RWPE2 (cell line): Measurements from ENCODE around the gene DNAJC1.
"Not testable (repeated sequence)": the region's sequence is repeated elsewhere in the genome, so short reads cannot be mapped to it uniquely, and the experiment has no call there.

ENCODE experiments used
- ATAC-seq: fragments of 200-7000 bp; cut with Tn5 transposase; 3 replicates; pipeline ENCODE4 v1.9.1; 2021; ENCODE audit warnings: low read depth
- DNase-seq: peaks from one replicate; pipeline ENCODE4 v3.0.0-alpha.2; 2020; ENCODE audit warnings: low spot score
- H3K27ac ChIP-seq: fragments of 450-650 bp; 2 replicates; pipeline ENCODE4 v1.5.1; 2017; ENCODE audit warnings: mild to moderate bottlenecking; ENCODE audit not compliant: poor library complexity, severe bottlenecking
- H3K27me3 ChIP-seq: fragments of 250-450 bp; sonication (Bioruptor Pico); 2 replicates; pipeline ENCODE4 v1.5.1; 2021; ENCODE audit warnings: mild to moderate bottlenecking, moderate library complexity; ENCODE audit not compliant: insufficient read depth, poor library complexity, severe bottlenecking
- H3K36me3 ChIP-seq: fragments of 250-450 bp; sonication (Bioruptor Pico); 2 replicates; pipeline ENCODE4 v1.5.1; 2020; ENCODE audit warnings: low read depth, mild to moderate bottlenecking, moderate library complexity
- H3K4me1 ChIP-seq: fragments of 250-450 bp; sonication (Bioruptor Pico); 2 replicates; pipeline ENCODE4 v1.5.1; 2021; ENCODE audit warnings: mild to moderate bottlenecking, moderate library complexity; ENCODE audit not compliant: insufficient read depth, poor library complexity, severe bottlenecking
- H3K4me3 ChIP-seq: fragments of 250-450 bp; sonication (Bioruptor Pico); 2 replicates; pipeline ENCODE4 v1.5.1; 2021; ENCODE audit warnings: mild to moderate bottlenecking, moderate library complexity; ENCODE audit not compliant: severe bottlenecking
- H3K9me3 ChIP-seq: fragments of 250-450 bp; sonication (Bioruptor Pico); 2 replicates; pipeline ENCODE4 v1.5.1; 2021; ENCODE audit warnings: mild to moderate bottlenecking, moderate library complexity; ENCODE audit not compliant: severe bottlenecking
- TF ChIP-seq, protein P1 (sequence below): fragments of 450-650 bp; IDR thresholded peaks from one replicate; pipeline ENCODE4 v1.5.1; 2017; ENCODE audit warnings: mild to moderate bottlenecking, moderate library complexity; ENCODE audit not compliant: poor library complexity, severe bottlenecking

Gene DNAJC1

DNA sequence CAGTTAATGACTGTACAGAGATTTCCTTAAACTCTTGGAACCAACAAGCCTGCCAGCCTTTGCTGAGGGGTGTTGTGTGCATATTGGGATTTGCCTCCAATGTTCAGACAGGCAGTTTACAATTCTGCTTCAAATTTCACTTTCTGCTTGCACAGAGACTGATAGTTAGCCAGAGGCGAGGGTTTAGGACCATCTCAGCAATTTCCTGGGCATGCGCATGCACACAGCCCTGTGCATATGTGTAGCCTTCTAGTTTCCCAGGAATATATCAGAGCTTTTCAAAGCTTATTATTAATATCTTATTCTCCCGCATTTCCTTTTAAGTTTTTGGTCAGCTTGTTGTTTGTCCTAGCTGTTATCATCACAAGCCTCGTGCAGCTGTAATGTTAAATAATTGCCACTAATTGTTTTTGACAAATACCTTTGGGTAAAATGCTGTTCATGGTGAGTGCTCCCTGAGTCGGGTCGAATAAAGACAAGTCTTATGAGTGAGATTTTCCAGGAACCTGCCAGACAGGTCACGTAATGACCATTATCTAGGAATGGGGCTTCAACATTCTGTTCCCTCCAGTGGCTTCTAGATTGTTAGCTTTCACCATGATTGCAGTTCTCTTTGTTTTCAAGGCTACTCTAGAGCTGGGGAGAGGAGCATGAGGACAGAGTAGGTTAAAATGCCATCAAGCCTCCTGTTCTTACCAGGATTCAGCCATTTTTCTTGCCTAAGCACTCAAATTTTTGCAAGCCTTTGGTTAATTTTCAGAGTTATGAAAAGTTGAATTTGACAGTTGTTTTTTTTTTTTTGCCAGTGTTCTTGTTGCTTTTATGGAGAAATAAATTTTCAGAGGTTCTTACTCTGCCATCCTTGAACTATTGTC lies 24.1 kb upstream of the DNAJC1 start:
- H3K36me3 ChIP-seq = no peaks in the 10 kb centered on the region
- no peak for DNase-seq
- no peaks in the 10 kb centered on the region for H3K27me3 ChIP-seq
- TF ChIP-seq, protein P1, sequence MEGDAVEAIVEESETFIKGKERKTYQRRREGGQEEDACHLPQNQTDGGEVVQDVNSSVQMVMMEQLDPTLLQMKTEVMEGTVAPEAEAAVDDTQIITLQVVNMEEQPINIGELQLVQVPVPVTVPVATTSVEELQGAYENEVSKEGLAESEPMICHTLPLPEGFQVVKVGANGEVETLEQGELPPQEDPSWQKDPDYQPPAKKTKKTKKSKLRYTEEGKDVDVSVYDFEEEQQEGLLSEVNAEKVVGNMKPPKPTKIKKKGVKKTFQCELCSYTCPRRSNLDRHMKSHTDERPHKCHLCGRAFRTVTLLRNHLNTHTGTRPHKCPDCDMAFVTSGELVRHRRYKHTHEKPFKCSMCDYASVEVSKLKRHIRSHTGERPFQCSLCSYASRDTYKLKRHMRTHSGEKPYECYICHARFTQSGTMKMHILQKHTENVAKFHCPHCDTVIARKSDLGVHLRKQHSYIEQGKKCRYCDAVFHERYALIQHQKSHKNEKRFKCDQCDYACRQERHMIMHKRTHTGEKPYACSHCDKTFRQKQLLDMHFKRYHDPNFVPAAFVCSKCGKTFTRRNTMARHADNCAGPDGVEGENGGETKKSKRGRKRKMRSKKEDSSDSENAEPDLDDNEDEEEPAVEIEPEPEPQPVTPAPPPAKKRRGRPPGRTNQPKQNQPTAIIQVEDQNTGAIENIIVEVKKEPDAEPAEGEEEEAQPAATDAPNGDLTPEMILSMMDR = no peak
- no peak for ATAC-seq
- no peak overlapping the region for H3K27ac ChIP-seq
- no peak overlapping the region for H3K4me3 ChIP-seq
- H3K4me1 ChIP-seq = no peaks in the 10 kb centered on the region
- H3K9me3 ChIP-seq = peaks cover 4% of the 10 kb centered on the region

DNA sequence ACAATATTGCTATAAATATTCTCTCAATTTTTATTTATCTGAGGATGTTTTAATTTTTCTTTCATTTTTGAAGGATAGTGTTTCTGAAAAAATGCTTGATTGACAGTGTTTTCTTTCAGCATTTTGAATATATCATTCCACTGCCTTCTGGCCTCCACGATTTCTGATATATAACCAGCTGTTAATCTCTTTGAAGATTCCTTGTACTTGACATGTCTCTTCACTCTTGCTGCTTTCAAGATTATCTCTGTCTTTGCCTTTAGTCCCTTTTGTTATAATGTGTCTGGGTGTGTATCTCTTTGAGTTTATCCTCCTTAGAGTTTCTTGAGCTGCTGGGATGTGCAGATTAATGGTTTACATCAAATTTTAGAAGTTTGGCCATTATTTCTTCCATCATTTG lies 22.8 kb upstream of the DNAJC1 start:
- DNase-seq = no peak
- ATAC-seq = no peak
- TF ChIP-seq, protein P1 = no peak
- peaks cover 3% of the 10 kb centered on the region for H3K9me3 ChIP-seq
- no peak overlapping the region for H3K27ac ChIP-seq
- no peaks in the 10 kb centered on the region for H3K36me3 ChIP-seq
- H3K4me1 ChIP-seq = no peaks in the 10 kb centered on the region
- H3K27me3 ChIP-seq = no peaks in the 10 kb centered on the region
- H3K4me3 ChIP-seq = no peak overlapping the region

DNA sequence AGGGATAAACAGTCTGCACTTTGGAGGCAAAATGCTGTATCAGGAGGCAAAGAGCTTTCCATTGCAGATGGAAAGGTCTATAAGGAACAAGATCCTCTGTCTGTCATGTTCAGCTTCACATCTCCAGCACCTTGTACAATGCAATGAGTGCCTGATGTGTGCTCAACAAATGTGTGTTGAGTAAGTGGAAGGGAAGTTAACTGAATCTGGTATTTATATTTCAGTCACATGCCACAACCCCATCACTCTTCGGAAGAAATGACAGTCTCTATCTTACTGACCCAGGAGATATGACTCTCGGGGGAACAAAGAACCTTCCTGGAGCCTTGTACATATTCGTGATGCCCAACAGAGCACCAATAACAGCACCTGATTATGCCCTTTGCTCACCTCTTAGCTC lies 20.0 kb upstream of the DNAJC1 start:
- Histone ChIP-seq H3K4me3 (no peak overlapping the region), H3K4me1 (no peaks in the 10 kb centered on the region), H3K27ac (no peak overlapping the region), H3K9me3 (peaks cover 3% of the 10 kb centered on the region), H3K36me3 (no peaks in the 10 kb centered on the region), H3K27me3 (no peaks in the 10 kb centered on the region)
- ATAC-seq (no peak), DNase-seq (no peak)
- TF ChIP-seq, protein P1 = no peak

DNA sequence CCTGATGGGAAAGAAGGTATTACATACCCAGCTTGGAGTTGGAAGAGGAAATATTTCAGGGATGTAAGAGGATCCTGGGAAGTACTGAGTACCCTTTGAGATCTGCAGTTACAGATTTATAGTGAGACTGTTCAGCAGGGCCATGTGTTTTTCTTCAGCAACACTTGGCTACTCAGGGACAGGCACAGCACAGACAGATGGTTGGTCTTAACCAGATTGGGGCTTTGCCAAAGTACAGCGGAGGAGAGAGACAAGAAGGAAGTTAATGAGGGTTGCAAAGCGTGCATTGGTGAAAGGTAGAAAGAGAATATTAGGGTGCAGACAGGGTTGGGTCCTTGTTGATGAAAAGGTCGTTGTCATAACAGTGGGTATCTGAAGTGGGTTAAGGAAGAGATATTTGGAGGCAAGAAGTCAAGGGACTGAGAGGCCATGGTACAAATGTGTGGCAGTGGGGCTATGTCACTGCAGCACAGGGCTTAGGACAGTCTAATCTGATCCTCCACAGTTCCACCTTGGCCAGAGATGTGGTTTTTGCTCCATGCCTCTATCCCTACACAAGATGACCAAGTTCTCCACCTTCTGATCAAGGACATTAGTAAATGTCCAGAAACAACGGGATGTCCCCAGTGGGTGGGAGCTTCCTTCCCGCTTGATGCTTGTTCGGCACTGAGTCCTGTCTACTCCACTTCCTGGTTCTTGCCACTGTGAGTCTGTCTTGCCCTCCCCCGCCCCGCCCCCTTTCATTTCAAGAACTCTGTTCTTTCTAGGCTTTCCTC lies 18.9 kb upstream of the DNAJC1 start:
- H3K9me3 ChIP-seq = peaks cover 3% of the 10 kb centered on the region
- H3K4me1 ChIP-seq = no peaks in the 10 kb centered on the region
- H3K27me3 ChIP-seq = no peaks in the 10 kb centered on the region
- no peak for DNase-seq
- no peak for ATAC-seq
- no peak overlapping the region for H3K4me3 ChIP-seq
- TF ChIP-seq, protein P1 = no peak
- H3K36me3 ChIP-seq = no peaks in the 10 kb centered on the region
- H3K27ac ChIP-seq = no peak overlapping the region

DNA sequence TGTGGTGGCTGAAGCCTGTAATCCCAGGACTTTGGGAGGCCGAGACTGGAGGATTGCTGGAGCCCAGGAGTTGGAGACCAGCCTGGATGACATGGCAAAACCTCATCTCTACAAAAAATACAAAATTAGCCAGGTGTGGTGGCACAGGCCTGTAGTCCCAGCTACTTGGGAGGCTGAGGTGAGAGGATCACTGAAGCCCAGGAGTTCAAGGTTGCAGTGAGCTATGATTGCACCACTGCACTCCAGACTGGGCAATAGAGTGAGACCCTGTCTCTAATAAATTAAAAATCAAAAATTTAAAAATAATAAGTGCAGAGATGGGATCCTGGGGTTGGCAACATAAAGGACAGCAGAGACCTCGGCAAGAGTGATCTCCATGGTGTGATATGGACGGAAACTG lies 17.6 kb upstream of the DNAJC1 start:
- not testable (repeated sequence) for H3K27me3 ChIP-seq, H3K27ac ChIP-seq, H3K9me3 ChIP-seq, H3K36me3 ChIP-seq, H3K4me1 ChIP-seq, H3K4me3 ChIP-seq, DNase-seq, ATAC-seq
